A549 treated with AZD9567 at 1 μM for 4 hours (cell line): Measurements from ENCODE around the gene MAVS. TPM values are rescaled to one million over a fixed set of nuclear protein-coding genes. Genes with fewer than 3 reads are reported as not detected.

ENCODE experiments used
- total RNA-seq: library from RNA; stranded (reverse); fragments of 200-300 nt; extraction: Qiagen RNA extraction; gene quantifications from 5 replicates; pipeline ENCODE4 v1.2.3, GENCODE V29; 2022; ENCODE audit not compliant: insufficient read depth

MAVS gene
- total RNA-seq, result 19.0 to 22.4 TPM (median 21.8 TPM) in 5 replicates

GRCh38 chr20:3846740-3847428, at the start of gene MAVS:
MAVS (plus strand) TSS chr20:3846834; CDS start chr20:3854625, 7,791 bp downstream.

DNA sequence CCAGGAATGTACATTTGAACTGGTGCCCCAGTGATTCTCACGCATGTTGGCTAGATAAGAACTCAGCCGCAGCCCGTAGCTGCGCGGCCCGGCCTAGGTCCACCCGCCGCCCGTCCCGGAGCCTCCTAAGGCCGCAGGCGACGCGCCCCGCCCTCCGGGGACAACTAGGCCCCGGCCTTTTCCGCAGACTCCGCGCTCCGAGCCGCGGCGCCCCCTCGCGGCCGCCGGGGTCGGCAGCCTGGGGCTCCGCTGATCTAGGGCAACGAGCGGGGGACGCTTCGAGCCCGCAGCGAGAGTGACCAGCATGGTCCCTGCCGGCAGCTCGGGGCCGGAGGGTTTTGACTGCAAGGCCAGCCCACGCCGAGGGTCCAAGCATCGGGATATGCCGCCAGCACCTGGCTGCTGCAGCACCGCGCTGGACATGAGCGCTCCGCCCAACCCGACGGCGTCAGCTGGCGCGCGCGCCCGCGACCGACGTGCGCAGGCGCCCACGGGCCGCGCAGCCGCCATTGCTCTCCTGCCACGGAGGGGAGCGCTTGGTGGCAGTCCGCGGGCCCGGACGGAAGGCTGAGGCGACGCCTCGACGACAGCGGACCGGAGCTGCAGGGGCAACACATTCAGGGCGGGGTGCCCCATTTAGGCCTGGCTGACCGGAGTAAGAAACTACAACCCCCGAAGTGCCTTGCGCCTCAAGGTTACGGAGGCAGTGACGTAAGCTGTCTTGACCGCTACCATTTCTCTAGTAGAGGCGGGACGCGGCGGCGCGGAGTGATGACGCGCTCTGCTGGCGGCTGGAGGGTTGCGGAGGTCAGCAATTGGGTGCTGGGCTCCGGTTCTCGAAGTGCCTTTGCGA, 26.4 kb upstream of the MAVS start, which contains the start of gene AP5S1:
Gene AP5S1, plus strand, starts transcription at position 500 of the 853 bp plus-strand sequence. CDS start 1,571 bp downstream, outside the sequence.

DNA sequence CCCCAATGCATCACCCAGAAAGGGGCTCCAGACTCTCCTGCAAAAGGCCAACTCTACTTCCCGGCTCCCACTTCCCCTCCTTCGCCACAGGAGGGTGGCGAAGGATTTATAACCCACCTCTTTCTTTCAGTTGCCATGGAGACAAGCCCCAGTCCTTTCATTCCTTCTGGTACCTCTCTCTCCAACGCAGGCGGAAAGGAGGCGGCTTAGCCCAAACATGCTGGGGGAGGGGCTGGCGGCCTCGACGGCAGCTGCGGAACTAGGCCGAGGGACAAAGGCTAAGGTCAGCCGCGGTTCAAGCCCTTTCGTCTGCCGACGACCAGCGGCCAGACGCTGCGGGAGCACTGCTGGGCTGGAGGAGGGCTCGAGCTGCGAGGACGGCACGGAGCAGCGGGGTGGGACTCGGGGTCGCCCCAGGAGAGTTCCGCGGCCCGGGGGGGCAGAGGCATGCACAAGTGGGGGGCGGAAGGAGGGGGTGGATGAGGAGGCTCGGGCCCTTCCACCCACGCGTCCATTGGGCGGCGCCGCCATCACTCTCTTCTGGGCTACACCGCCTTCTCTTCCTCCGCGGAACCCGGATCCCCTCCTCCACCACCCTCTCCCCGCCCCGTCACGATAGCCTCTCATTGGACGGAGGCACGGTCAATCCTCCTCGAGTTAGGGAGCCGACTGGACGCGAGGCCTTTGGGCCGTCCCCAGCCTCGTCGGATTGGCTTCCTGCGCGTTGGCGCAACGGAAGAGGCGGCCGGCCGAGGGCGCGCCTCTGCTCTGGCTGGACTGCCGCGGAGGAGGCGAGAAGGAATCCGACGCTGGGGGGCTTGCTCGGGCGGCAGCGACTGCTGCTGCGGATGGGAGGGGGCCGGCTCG, 42.2 kb downstream of the MAVS start, which contains the start of gene PANK2:
Gene PANK2, plus strand, starts transcription at position 766 of the 867 bp plus-strand sequence.

Other genes with a start within 250 kb of the MAVS start
- gene GFRA4, start 183.4 kb upstream of the MAVS start, total RNA-seq, result not detected in 5 replicates
- 0.06 to 0.09 TPM (median 0.06 TPM) in 3 of 5 replicates, not detected in the others for gene ADAM33, start 164.8 kb upstream of the MAVS start, total RNA-seq
- 0.01 to 0.03 TPM (median 0.03 TPM) in 3 of 5 replicates, not detected in the others for gene SIGLEC1, start 134.2 kb upstream of the MAVS start, total RNA-seq
- gene HSPA12B, start 114.1 kb upstream of the MAVS start, total RNA-seq, result 0.46 to 0.70 TPM (median 0.56 TPM) in 4 of 5 replicates, not detected in the other
- gene ADISSP, start 79.1 kb upstream of the MAVS start, total RNA-seq, result 127 to 178 TPM (median 163 TPM) in 5 replicates
- gene SPEF1, start 65.4 kb upstream of the MAVS start, total RNA-seq, result 2.0 to 2.4 TPM (median 2.1 TPM) in 4 of 5 replicates, not detected in the other
- gene CENPB, start 60.1 kb upstream of the MAVS start, total RNA-seq, result 112 to 119 TPM (median 115 TPM) in 5 replicates
- 174 to 209 TPM (median 207 TPM) in 5 replicates for gene CDC25B, start 50.5 kb upstream of the MAVS start, total RNA-seq
- gene AP5S1, start 26.3 kb upstream of the MAVS start, total RNA-seq, result 18.0 to 19.7 TPM (median 18.7 TPM) in 5 replicates
- 55.0 to 59.2 TPM (median 56.6 TPM) in 5 replicates for gene PANK2, start 42.6 kb downstream of the MAVS start, total RNA-seq
- gene RNF24, start 168.7 kb downstream of the MAVS start, total RNA-seq, result 14.0 to 18.8 TPM (median 16.0 TPM) in 5 replicates